T1000 (cell line): Measurements from ENCODE around the gene ATG3.
A peak's percentile ranks its signal among the peaks of the same experiment; 100 is the strongest.
"Not testable (repeated sequence)": the region's sequence is repeated elsewhere in the genome, so short reads cannot be mapped to it uniquely, and the experiment has no call there.

ENCODE experiments used
- DNase-seq: peaks from one replicate; lab custom pipeline; 2025; ENCODE audit warnings: mixed read lengths; lab: John Stamatoyannopoulos, UW

ATG3 gene

DNA sequence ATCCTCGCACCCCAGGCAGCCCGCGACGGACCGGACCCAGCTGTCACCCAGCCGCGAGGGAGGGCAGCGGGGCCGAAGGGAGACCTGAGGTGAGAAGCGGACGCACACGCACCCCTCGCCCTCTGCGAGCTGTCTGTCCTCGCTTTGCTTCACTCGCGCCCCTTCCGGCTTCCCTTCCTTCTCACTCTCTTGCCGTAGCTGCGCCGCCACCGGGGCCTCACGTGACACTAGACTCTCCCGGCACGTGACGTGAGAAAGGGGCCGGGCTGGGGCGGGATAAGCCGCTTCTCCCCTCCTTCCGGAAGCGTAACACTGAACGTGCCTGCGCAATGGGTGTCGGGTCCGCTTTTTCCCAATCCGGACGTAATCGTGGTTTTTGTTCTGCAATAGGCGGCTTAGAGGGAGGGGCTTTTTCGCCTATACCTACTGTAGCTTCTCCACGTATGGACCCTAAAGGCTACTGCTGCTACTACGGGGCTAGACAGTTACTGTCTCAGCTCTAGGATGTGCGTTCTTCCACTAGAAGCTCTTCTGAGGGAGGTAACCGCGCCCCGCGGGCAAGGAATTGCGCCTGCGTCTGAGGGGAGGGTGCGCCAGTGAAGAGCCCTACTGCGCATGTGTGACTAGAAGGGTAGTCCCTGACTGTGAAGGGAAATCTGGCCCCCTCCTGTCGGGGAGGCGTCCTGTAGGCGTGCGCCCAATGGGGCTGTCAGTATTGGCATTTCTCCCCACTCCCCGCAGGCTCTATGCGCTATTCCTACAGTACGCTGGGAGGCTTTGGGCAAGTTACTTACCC is at the start of gene ATG3, which contains the start of gene SLC35A5:
ATG3 (minus strand) TSS at position 229 of the 796 bp plus-strand sequence. CDS start 434 bp downstream, outside the sequence.
SLC35A5 (plus strand) TSS at position 312 of the 796 bp plus-strand sequence. CDS start 1,359 bp downstream, outside the sequence.
- peak; percentile 95 for DNase-seq

DNA sequence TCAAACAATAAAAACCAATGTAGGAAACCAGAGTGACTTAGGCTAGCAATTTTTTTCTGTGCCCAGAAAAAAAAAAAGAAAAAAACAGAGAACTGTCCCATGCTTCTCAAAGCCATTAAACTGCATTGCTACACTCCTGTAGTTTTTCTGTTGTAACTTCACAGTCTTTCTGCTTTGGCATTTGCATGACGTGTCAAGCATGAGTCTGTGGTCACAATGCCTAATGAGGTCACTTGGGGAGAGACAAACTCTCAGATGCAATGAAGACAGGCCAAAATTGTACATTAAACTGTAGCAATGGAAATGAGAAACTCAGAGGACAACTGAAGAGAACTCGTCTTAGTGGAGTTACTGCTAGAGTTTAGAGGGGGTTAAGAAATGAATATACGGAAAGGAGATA is 48.4 kb upstream of the ATG3 start:
- no peak for DNase-seq

DNA sequence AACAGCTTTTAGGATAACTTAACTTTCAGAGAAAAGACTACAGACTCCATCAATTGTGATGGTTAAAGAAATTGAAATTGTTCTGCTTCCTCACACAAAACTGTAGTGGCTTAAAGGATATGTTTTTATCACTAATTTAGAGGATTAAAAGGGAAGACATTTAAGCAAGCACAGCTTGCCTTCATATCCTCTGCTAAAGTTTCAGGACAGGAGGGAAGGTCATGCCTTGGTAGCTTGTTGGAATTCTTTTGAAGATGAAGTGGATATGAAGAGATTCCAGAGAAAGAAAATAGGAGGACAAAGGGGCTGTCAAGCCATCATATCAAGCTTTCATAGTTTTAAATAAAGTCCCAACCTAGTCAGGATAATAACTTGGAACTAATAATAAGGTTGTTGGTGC is 46.1 kb upstream of the ATG3 start:
- no peak for DNase-seq

DNA sequence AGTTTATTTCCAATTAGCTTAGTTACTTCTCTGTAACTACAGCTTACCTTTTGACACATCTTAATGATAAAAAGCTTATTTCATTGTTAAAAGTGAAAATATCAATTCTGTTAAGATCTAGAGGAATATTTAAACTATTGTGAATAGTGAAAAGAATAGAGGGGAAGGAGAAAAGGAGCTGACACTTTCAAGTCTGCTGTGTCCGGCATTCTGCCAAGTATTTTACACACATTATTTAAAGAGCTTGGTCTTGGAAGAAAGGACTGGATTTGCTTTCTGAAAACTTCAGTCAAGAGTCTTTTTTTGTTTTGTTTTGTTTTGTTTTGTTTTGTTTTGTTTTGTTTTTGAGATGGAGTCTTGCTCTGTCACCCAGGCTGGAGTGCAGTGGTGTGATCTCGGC is 44.3 kb upstream of the ATG3 start:
- DNase-seq, result no peak

DNA sequence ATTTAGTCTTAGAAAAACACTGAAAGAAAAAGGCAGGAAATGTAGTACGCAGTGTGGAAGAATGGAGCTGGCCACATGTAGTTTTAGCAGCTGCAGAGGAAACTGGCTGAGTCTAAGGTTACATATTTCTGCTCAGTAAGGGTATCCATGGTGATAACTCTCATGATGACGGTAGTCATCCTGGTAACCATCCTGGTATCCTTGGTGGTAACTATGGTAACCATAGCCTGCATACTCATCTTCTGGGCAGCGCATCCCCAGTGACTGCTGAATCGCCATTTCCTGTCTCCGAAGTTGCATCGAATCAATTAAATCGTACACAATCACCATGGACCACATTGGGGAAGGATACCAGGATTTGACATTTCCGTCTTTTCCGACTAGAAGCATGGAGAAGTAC is 43.5 kb upstream of the ATG3 start:
- peak; percentile 61 for DNase-seq

DNA sequence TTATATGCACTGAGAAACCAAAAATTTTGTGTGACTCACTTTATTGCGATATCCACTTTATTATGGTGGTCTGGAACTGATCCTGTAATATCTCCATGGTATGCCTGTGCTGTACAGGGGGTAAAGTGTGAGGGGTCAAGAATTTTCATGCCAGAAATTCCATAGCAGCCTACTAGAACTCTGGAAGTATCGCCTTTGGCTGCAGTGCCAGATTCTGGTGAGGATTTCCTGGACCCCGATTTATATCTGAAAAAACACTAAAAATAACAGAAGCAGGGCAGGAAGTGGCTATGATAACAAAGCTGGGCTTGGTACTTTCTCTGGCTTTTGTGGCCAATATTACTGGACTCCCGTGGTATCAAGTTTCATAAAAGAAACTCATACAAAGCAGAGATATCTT is 42.8 kb upstream of the ATG3 start:
- DNase-seq, result peak; percentile 56

DNA sequence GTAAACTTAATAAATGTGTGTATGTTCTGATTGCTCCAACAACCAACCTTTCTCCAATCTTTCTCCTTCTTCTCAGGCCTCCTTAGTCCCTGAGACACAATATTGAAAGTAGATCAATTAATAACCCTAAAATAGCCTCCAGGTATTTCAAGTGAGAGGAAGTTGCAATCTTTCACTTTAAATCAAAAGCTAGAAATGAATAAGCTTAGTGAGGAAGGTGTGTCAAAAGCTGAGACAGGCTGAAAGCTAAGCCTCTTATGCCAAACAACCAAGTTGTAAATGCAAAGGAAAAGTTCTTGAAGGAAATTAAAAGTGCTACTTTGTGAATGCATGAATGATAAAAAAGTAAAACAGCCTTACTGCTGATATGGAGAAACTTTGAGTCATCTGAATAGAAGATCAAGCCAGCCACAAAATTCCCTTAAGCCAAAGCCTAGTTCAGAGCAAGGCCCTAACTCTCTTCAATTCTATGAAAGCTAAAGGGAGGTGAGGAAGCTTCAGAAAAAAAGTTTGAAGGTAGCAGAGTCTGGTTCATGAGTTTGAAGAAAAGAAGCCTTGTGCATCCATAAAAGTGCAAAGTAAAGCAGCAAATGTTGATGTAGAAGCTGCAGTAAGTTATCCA is 40.6 kb upstream of the ATG3 start:
- no peak for DNase-seq

DNA sequence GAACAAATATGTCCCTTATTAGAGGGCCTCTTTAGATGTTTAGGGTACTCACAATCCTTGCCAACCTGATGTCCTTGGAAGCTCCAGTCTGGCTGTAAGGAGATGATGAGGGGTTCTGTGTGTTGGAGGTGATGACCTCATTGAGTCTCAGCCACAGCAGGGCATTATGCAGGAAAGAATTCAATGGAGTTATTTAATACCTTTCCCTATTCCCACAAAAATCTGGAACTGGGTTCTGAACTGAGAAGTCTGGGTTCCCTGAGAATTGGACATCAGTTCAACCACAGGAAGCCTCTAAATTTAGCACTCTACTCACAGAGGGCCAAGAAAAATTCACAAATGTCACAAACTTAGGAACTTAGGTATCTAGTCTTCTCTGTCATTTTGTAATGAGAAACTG is 37.0 kb upstream of the ATG3 start:
- DNase-seq, result no peak

DNA sequence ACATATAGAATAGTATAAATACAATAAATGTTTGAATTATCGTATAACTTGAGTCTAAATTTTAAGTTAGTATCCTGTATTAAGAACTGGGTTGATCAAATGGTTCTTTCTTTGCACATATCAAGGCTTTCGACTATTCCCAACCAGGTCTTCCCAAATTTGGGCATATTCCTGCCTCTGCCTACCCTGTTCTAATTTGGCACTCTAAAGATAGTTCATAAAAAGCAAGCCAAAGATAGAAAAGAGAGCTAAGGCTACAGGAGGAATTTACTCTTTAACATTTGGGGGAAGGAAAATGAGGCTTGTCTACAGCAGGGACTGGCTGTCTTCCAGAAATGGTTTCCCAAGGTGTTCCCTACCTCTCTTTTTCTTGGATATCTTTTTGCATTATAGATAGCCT is 36.2 kb upstream of the ATG3 start:
- DNase-seq, result no peak

DNA sequence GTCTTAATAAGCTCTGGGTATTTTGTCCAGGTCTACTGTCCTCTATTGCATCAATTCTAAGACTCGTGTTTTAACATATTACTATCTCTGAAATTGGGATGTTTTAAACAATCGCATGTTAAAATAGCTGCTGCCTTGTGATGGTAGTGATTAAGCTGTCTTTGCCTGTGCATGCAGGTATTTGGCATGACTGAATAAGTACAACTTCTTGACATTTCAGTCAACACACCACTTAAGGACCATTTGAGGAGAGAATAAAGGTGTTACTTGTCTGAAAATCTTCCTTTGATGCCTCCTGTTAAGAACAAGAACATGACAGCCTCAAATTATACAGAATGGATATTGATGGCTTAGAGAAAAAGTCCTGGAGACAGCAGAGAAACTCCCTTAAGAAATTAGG is 33.1 kb upstream of the ATG3 start:
- no peak for DNase-seq

DNA sequence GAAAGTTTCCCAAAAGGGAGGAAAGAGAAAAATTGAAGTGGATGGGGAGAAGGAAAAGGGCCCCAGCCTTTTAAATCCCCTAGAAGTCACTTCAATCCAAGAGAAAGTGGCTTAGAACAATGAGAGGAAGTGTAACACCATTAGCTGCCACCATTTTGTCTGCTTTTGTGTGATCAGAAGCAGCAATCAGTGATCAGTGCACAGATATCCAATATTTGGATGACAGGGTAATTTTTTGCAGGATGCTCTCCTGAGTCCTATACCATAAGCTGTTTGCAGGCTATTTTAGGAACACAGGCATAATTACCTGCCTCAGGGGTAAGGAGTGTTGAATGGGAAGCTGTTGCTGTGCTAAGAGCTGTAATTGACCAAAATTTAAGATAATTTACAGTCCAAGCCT is 31.5 kb upstream of the ATG3 start:
- no peak for DNase-seq

DNA sequence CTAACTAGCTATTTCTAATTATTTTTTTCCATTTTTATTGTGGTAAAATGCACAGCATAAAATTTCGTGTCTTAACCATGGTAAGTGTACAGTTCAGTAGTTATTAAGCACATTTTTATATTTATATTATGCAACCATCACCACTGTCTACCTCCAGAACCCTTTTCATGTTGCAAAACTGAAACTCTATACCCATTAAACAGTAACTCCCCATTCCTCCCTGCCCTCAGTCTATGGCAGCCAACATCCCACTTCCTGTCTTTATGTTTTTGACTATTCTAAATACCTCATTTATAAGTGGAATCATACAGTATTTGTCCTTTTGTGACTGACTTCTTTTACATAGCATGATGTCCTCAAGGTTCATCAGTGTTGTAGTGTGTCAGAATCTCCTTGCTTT is 25.6 kb upstream of the ATG3 start:
- DNase-seq, result no peak

DNA sequence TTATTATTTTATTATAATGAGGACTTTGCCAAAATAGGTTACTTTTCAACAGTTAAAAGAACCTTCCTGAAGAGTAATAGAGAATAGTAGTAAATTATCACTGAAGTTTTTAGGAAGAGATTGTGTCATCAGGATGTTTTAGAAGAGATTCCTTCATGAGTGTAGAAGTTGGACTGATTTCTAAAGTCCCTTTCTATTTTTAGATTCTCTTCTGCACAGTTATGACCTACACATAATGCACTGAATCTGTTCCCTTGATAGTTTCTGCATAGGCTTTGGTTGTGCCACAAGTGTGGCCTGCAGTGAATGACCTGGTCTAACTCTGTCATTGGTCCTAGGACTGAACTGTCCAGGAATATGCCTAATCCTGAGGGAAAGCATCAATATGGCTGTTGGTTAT is 24.0 kb upstream of the ATG3 start:
- DNase-seq, result no peak

DNA sequence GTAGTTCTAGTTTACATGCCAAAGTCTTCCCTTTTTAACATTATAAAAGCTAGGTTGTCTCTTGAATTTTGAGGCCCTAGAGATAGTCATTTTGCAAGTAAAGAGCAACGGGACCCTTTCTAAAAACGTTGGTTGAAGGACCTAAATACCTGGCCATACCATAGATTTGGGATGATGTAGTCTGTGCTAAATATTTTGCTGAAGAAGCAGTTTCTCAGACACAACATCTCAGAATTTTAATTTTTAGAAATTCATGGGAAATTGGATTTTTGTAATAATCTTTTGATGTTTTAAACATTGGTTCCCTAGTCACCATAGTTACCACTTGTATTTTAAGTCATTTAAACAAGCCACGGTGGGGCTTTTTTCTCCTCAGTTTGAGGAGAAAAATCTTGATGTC is 21.3 kb upstream of the ATG3 start:
- DNase-seq, result no peak

DNA sequence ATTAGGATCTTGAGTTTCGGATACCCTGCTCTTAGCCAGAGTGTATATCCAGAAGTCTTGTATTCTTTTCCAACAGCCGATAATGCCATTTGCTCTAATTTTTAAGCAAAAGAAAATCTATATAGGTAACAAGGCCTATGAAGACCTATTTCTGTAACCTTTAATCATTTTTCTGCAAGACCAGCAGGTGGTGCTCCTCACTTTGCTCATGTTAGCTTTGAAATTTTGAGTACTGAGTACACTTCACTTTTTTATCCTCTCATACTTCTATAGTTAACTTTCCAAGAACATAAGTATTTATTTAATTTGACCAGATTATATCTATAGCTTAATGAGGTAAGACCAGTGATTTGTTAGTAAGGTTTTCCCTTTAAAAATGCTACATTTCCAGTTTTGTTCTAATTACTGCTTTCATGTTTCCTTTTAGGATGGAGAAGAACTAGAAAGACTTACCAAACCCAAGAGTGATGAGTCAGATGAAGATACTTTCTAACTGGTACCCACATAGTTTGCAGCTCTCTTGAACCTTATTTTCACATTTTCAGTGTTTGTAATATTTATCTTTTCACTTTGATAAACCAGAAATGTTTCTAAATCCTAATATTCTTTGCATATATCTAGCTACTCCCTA is 20.6 kb upstream of the ATG3 start:
- peak; percentile 21 for DNase-seq

DNA sequence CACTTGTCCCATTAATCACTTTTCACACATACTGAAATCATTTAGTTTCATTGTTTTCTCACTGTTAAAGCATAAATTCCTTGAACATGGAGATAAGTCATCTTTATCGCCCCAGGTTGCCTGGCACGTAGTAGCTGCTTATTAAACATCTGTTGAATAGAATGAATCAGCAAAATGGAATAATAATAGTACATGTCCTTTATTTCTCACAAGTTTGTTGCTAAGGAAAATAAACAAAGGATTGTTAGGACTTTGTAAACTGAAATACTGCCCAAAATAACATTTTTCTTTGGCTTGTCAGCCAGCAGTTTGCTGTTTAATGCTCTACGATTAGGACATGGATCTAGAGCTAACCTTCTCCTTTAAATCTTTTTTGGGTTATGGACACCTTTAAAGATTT is 17.9 kb upstream of the ATG3 start:
- no peak for DNase-seq

DNA sequence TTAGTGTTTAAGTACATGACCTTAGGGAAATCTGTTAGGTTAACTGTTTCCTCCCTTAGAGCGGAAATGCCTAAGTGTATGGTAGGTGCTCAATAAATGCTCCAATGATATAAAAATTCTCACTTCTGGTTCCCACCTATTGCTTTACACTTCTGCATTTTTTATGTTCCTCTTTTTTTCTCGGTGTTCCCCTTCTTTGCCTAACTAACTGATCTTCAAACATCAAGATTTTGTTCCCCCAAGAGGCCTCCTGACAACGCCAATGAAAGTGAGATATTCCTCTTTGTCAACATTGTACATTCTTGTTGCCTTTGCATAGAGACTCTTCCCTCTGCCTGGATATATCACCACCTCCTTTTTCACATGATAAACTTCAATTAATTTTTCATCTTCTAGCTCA is 17.5 kb upstream of the ATG3 start:
- no peak for DNase-seq

DNA sequence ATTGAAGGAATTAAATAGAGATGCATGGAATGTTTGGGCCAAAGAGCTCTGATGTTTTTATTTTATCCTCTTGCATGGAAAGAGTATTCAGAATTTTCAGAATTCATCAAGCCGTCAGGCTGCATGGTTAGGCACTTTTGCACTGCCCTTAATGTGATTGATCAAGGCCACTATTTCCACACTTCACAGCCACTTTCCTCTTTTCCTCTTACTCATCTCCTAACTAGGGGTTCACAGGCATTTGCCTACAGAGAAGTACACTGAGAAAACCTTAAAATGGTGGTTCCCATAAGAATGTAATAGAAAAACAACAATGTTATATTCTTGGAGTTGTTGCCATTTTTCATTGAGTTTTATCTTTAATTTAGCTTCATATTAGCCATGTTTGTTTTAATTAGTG is 10.9 kb upstream of the ATG3 start:
- no peak for DNase-seq

DNA sequence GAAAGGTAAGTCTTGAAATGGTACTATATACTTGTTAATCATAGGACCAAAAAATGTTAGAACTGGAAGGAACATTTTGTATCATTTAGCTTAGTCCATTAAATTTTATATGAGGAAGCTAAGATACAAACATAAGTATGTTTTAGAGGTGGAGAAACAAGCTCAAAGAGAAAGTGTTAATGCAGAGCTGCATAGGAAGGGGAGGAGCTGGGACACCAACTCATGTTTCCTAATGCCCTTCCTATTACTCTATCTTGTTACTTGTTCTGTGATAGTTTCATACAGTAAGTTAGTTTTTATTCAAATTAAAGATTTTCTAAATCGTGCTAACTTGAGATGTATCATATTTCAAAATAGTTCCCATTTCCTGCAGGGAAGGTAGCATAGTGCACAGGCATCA is 7.5 kb upstream of the ATG3 start:
- no peak for DNase-seq

DNA sequence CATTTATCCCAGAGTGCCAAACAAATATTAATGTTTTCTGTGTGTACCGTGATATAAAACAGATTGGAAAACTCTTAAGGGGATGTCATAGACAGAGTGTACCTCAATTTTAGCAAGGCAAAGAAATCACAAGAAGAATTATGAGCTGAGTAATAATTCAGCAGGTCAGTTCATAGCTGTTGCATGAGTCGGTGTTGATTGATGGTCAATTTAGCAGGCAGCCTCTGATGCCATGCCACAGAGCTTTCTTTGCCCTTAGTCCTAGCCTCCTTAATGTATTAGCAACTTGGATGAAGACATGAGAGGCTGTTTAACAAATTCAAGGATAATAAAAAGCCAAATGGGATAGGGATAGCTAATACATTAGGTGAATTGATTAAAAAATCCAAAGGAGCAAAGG is 6.9 kb upstream of the ATG3 start:
- DNase-seq, result no peak

DNA sequence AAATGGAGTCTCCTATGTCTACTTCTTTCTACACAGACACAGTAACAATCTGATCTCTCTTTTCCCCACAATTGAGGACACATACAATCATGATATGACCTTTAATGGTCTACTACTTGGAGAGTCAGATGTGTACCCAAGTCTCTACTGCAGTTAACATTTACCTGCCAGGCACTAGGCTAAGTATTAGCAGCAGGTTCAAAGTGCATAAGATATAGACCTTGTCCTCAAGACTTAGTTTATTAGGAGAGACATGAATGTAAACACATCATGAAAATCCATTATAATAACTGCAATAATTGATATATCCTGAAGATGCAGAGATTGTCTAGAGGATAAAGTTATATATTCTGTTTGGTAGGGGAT is 3.2 kb upstream of the ATG3 start:
- no peak for DNase-seq

DNA sequence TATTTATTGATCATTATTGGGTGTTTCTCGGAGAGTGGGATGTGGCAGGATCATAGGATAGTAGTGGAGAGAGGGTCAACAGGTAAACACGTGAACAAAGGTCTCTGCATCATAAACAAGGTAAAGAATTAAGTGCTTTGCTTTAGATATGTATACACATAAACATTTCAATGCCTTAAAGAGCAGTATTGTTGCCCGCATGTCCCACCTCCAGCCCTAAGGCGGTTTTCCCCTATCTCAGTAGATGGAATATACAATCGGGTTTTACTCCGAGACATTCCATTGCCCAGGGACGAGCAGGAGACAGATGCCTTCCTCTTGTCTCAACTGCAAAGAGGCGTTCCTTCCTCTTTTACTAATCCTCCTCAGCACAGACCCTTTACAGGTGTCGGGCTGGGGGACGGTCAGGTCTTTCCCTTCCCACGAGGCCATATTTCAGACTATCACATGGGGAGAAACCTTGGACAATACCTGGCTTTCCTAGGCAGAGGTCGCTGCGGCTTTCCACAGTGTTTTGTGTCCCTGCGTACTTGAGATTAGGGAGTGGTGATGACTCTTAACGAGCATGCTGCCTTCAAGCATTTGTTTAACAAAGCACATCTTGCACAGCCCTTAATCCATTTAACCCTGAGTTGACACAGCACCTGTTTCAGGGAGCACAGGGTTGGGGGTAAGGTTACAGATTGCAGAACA is 2.6 kb upstream of the ATG3 start:
- not testable (repeated sequence) for DNase-seq

DNA sequence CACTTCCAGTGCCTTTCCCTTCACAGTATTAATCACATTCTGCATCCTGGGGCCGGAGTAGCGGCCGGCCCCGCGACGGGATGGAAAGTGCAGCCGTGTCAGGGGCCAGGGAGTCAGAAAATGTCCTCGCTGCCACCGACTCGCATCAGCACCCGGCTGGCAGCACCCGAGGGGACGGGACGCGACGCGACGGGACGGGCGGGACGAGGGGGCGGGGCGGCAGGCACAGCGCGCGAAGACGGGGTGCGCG is 353 bp downstream of the ATG3 start:
- DNase-seq, result no peak
